ENCODE measurements around the gene PLOD1.

DNA sequence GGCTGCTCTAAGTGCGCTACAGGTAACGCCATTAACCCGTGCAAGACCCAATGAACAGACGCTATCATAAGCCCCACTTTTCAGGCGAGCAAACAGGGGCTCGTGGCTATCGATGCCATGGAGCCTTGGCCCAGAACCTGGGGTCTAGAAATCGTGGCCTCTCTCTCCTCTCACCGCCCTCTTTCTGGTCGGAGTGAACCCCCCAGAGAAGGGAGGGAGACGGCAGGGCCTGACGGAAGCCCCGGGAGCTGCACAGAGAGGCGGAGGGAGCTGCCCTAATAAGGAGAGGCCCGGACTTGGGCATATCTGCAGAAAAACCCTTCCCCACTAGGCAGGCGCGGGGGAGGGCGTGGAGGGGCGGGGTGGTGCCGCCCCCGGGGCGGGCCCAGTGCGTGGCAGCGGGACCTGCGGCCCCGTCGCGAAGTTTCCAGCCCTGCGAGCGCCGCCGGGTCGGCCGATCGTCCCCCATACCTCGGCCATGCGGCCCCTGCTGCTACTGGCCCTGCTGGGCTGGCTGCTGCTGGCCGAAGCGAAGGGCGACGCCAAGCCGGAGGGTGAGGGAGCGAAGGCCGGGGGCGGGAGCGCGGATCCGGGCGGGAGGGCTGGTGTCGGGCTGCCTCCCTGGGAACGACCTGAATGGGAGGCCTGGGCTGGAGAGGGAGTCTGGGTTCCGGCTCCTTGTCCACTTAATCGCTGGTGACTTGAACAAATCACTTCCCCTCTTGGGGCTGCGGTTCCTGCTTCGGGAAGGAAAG lies at the start of gene PLOD1:
- TF ChIP-seq, protein P1, sequence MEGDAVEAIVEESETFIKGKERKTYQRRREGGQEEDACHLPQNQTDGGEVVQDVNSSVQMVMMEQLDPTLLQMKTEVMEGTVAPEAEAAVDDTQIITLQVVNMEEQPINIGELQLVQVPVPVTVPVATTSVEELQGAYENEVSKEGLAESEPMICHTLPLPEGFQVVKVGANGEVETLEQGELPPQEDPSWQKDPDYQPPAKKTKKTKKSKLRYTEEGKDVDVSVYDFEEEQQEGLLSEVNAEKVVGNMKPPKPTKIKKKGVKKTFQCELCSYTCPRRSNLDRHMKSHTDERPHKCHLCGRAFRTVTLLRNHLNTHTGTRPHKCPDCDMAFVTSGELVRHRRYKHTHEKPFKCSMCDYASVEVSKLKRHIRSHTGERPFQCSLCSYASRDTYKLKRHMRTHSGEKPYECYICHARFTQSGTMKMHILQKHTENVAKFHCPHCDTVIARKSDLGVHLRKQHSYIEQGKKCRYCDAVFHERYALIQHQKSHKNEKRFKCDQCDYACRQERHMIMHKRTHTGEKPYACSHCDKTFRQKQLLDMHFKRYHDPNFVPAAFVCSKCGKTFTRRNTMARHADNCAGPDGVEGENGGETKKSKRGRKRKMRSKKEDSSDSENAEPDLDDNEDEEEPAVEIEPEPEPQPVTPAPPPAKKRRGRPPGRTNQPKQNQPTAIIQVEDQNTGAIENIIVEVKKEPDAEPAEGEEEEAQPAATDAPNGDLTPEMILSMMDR (conservative IDR thresholded peaks at IDR 0.05; ENCODE audit: low read depth, low read length) = no peak
- no peak for TF ChIP-seq EZH2 (IDR thresholded peaks at IDR 0.05; ENCODE audit: borderline replicate concordance, low read depth, low read length, poor library complexity, severe bottlenecking)

Measured in A673 (cell line).